CD1c-positive myeloid dendritic cell (primary cell): ENCODE data around the gene PRM1.
"Not testable (repeated sequence)": the region's sequence is repeated elsewhere in the genome, so short reads cannot be mapped to it uniquely, and the experiment has no call there.

Experiments used
- DNase-seq: peaks from one replicate; pipeline ENCODE4 v3.0.0-alpha.2; 2016; ENCODE audit errors: extremely low spot score

Gene PRM1

GRCh38 chr16:11298143-11298900 is 17.2 kb upstream of the PRM1 start:
- no peak for DNase-seq

- peak; percentile 60 for DNase-seq
Observed at GRCh38 chr16:11297492-11298142, 16.5 kb upstream of the PRM1 start.

- DNase-seq, result no peak
Observed at GRCh38 chr16:11296706-11297491, 15.8 kb upstream of the PRM1 start.

GRCh38 chr16:11296351-11296705 is 15.2 kb upstream of the PRM1 start:
- no peak for DNase-seq

GRCh38 chr16:11295672-11296071 is 14.5 kb upstream of the PRM1 start:
- no peak for DNase-seq

- no peak for DNase-seq
Observed at GRCh38 chr16:11292076-11292748, 11.1 kb upstream of the PRM1 start.

- no peak for DNase-seq
Observed at GRCh38 chr16:11291091-11291703, 10.1 kb upstream of the PRM1 start.

GRCh38 chr16:11290102-11290893 is 9.2 kb upstream of the PRM1 start:
- no peak for DNase-seq

- not testable (repeated sequence) for DNase-seq
Observed at GRCh38 chr16:11289696-11290095, 8.6 kb upstream of the PRM1 start.

GRCh38 chr16:11289202-11289601 is 8.1 kb upstream of the PRM1 start:
- DNase-seq, result no peak

GRCh38 chr16:11285842-11286241 is 4.7 kb upstream of the PRM1 start:
- DNase-seq, result no peak

- DNase-seq, result peak; percentile 52
Observed at GRCh38 chr16:11283820-11284248, 2.7 kb upstream of the PRM1 start.

- DNase-seq, result peak; percentile 54
Observed at GRCh38 chr16:11278681-11279628, 2.2 kb downstream of the PRM1 start.

GRCh38 chr16:11277607-11278337 is 3.4 kb downstream of the PRM1 start:
- no peak for DNase-seq

GRCh38 chr16:11276896-11277593 is 4.1 kb downstream of the PRM1 start:
- DNase-seq, result no peak

- no peak for DNase-seq
Observed at GRCh38 chr16:11276143-11276895, 4.8 kb downstream of the PRM1 start, which contains the start of gene PRM2. TSS of gene PRM2 (minus strand) at chr16:11276480. CDS start at chr16:11276370, 110 bp downstream.

- DNase-seq, result no peak
Observed at GRCh38 chr16:11274964-11275363, 6.2 kb downstream of the PRM1 start.
